Measurements from ENCODE around the gene SELE.

SELE gene

GRCh38 chr1:169681140-169681539 is 52.7 kb downstream of the SELE start:
- no peak for DNase-seq

GRCh38 chr1:169680377-169681019 is 53.4 kb downstream of the SELE start:
- DNase-seq, result no peak

GRCh38 chr1:169679692-169680091 is 54.2 kb downstream of the SELE start:
- DNase-seq, result no peak

- DNase-seq, result no peak
These were observed 57.9 kb downstream of the SELE start for GRCh38 chr1:169676001-169676400.
